AG09319 (cell line): ENCODE measurements around the gene SPINT2.

Source experiments
- DNase-seq: peaks from one replicate; pipeline ENCODE4 v3.0.0-alpha.2; 2010; ENCODE audit warnings: low read depth; ENCODE audit errors: extremely low read depth
- CTCF ChIP-seq: IDR thresholded peaks from 2 replicates; pipeline ENCODE4 v1.5.1; 2011; ENCODE audit warnings: low read depth, mild to moderate bottlenecking, inconsistent platforms, low read length, moderate library complexity

Gene SPINT2

GRCh38 chr19:38290631-38291147, 26.3 kb downstream of the SPINT2 start:
- no peak for TF ChIP-seq CTCF
- DNase-seq = peak; percentile 67

GRCh38 chr19:38291855-38292254, 27.5 kb downstream of the SPINT2 start:
- no peak; the same call in 1 of the 2 replicates for TF ChIP-seq CTCF
- no peak for DNase-seq

- no peak for TF ChIP-seq CTCF
Observed at GRCh38 chr19:38293281-38293680, 28.9 kb downstream of the SPINT2 start.

GRCh38 chr19:38294090-38294489, 29.7 kb downstream of the SPINT2 start:
- TF ChIP-seq CTCF = no peak
- no peak for DNase-seq

More at GRCh38 chr19:38293281-38293680, 28.9 kb downstream of the SPINT2 start:
- DNase-seq = no peak

- no peak for DNase-seq
- no peak for TF ChIP-seq CTCF
Observed at GRCh38 chr19:38298821-38299680, 34.7 kb downstream of the SPINT2 start.

GRCh38 chr19:38303517-38304351, 39.4 kb downstream of the SPINT2 start, which contains the start of gene C19orf33:
Gene C19orf33, plus strand, starts transcription at chr19:38304251. Its CDS starts 11 bp downstream, at chr19:38304262.
- TF ChIP-seq CTCF = no peak
- DNase-seq = no peak
